Activated T-cell treated with anti-CD3 and anti-CD28 coated beads, Interleukin-2, amount 50 U/mL, for 72 hours (primary cell): ENCODE results near the gene SNCB. TPM values are rescaled to one million over a fixed set of nuclear protein-coding genes. Genes with fewer than 3 reads are reported as not detected.

Experiments used
- ATAC-seq, 2 donors: fragments of 150-1000 bp; cut with Tn5 transposase; replicated peaks in 1 of 2; 2 replicates each; pipeline ENCODE4 v1.10.0; 2021; ENCODE audit warnings: moderate library complexity in 2 of 2, mild to moderate bottlenecking in 1 of 2
- DNase-seq, 2 donors: peaks; one replicate each; pipeline ENCODE4 v3.0.0; 2021 to 2022; ENCODE audit warnings: mixed read lengths in 1 of 2
- H3K27ac Mint-ChIP-seq: one replicate; pipeline ENCODE4 v1.8.0; 2022; ENCODE audit warnings: mild to moderate bottlenecking, moderate library complexity, mixed read lengths
- H3K27me3 Mint-ChIP-seq: one replicate; pipeline ENCODE4 v1.8.0; 2022; ENCODE audit warnings: low read depth, mixed read lengths
- H3K36me3 Mint-ChIP-seq, 2 donors: one replicate each; pipeline ENCODE4 v1.8.0; 2022; ENCODE audit warnings: mixed read lengths in 2 of 2, mild to moderate bottlenecking in 1 of 2; ENCODE audit not compliant: insufficient read depth in 2 of 2
- H3K4me1 Mint-ChIP-seq: one replicate; pipeline ENCODE4 v1.8.0; 2022; ENCODE audit warnings: low read depth, mixed read lengths
- H3K4me3 Mint-ChIP-seq, 2 donors: one replicate each; pipeline ENCODE4 v1.8.0; 2022; ENCODE audit warnings: mild to moderate bottlenecking in 2 of 2, mixed read lengths in 2 of 2, moderate library complexity in 2 of 2
- H3K9me3 Mint-ChIP-seq, 2 donors: one replicate each; pipeline ENCODE4 v1.8.0; 2022; ENCODE audit warnings: mixed read lengths in 2 of 2
- total RNA-seq, 2 donors: library from RNA; stranded (reverse); gene quantifications; one replicate each; pipeline ENCODE4 v1.2.3, GENCODE V29; 2022

SNCB gene
- total RNA-seq, 2 donors from 2014 or later, result 0.81 TPM; not detected in 1

- no peak for ATAC-seq
- Mint-ChIP-seq H3K4me1 (peaks cover 42% of the 10 kb centered on the region), H3K4me3 (peak overlapping the region; percentile 90 to 92), H3K27me3 (peaks cover 5% of the 10 kb centered on the region), H3K36me3 (no peaks in the 10 kb centered on the region), H3K9me3 (no peaks in the 10 kb centered on the region), H3K27ac (peak overlapping the region; percentile 17)
- no peak for DNase-seq
Observed at GRCh38 chr5:176646049-176646706, 15.8 kb upstream of the SNCB start.

GRCh38 chr5:176644878-176645670 lies 14.7 kb upstream of the SNCB start:
- H3K4me1 Mint-ChIP-seq, result peaks cover 32% of the 10 kb centered on the region
- no peaks in the 10 kb centered on the region for H3K36me3 Mint-ChIP-seq
- ATAC-seq (no peak), DNase-seq (no peak)
- no peaks in the 10 kb centered on the region for H3K9me3 Mint-ChIP-seq
- no peak overlapping the region for H3K4me3 Mint-ChIP-seq
- peaks cover 2% of the 10 kb centered on the region for H3K27me3 Mint-ChIP-seq
- no peak overlapping the region for H3K27ac Mint-ChIP-seq

DNA sequence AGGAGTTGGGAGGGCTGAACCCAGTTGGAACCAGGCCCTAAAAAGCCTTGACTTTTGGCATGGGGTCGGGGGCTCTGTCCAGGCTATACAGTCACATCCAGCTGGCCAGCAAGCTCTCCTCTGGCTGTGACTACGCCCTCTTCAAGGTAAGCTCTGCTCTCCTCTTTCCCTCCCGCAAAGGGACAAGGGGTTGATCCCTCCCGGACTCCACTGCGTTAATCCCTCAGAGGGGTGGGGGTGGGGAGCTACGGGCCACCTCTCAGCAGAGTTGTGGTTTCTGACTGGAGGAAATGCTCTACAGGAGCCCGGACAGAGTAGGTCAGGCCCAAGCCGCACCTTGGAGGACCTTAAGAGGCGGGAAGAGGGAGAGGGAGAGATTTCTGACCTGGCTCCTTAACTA lies 14.0 kb upstream of the SNCB start:
- ATAC-seq (no peak), DNase-seq (no peak)
- Mint-ChIP-seq H3K27ac (no peak overlapping the region), H3K4me1 (peaks cover 27% of the 10 kb centered on the region), H3K9me3 (no peaks in the 10 kb centered on the region), H3K4me3 (no peak overlapping the region), H3K27me3 (no peaks in the 10 kb centered on the region), H3K36me3 (no peaks in the 10 kb centered on the region)

GRCh38 chr5:176643491-176644219 lies 13.3 kb upstream of the SNCB start:
- peaks cover 20% of the 10 kb centered on the region for H3K4me1 Mint-ChIP-seq
- H3K9me3 Mint-ChIP-seq, result no peaks in the 10 kb centered on the region
- H3K36me3 Mint-ChIP-seq, result no peaks in the 10 kb centered on the region
- DNase-seq (no peak), ATAC-seq (no peak)
- H3K27me3 Mint-ChIP-seq, result no peaks in the 10 kb centered on the region
- no peak overlapping the region for H3K27ac Mint-ChIP-seq
- no peak overlapping the region for H3K4me3 Mint-ChIP-seq

DNA sequence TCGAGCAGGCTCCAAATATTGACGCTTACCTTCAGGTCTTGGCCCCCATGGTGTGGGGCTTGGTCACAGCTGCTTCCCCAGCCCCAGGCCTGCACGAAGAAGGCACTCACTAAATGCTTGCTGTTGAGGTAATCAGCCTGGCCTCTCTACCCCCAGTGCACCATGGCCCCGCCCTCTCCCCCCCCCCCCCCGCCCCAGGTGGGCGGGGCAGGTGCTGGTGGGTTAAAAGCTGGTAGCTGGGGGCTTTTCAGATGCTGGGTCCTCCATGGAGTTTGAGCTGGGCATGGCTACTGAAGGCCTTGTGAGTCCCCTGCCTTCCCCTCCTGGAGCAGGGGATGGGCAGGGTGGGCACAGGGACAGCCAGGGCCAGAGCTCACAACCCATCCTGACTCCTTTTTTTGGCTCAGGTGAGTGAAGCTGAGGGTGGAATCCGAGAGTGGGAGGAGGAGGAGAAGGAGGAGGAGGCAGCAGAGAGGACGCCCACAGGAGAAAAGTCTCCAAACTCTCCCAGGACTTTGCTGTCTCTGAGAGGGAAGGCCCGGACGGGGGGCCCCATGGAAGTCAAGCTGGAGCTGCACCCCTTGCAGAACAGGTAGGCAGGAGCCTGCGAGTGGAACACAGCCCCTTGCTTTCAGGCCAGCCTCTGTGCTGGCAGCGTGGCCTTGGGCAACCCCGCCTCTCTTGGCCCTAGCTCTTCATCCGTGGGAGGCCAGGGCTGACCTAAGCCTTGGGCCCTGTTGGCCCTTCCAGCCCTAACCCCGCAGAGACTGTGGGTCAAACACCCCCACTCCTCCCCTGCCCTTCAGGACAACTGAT lies 12.5 kb upstream of the SNCB start:
- Mint-ChIP-seq H3K4me3 (no peak overlapping the region), H3K4me1 (peaks cover 14% of the 10 kb centered on the region), H3K36me3 (no peaks in the 10 kb centered on the region), H3K9me3 (no peaks in the 10 kb centered on the region), H3K27ac (no peak overlapping the region), H3K27me3 (peaks cover 6% of the 10 kb centered on the region)
- ATAC-seq (no peak), DNase-seq (no peak)

DNA sequence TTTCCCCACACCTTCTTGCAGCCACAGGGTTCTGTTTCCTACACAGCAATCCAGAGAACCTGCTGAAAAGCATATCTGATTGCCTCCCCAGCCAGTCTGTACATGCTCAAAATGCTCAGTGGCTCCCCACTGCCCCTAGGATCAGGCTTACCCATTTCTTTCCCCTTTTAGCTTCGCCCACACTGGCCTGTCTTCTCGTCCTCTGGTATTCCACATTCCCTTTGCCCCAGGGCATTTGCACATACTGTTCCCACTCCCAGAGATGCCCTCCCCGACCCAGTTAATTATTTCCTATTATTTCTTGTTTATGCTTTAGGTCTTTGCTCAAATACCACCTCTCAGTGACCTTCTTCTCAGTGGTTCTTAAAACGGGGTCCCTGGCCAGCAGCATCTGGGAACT lies 10.3 kb upstream of the SNCB start:
- no peaks in the 10 kb centered on the region for H3K9me3 Mint-ChIP-seq
- H3K27ac Mint-ChIP-seq, result no peak overlapping the region
- DNase-seq, result no peak
- ATAC-seq, result no peak
- no peak overlapping the region for H3K4me3 Mint-ChIP-seq
- no peaks in the 10 kb centered on the region for H3K4me1 Mint-ChIP-seq
- no peaks in the 10 kb centered on the region for H3K36me3 Mint-ChIP-seq
- H3K27me3 Mint-ChIP-seq, result peaks cover 20% of the 10 kb centered on the region

- H3K4me3 Mint-ChIP-seq, result no peak overlapping the region
- peaks cover 27% of the 10 kb centered on the region for H3K27me3 Mint-ChIP-seq
- no peaks in the 10 kb centered on the region for H3K36me3 Mint-ChIP-seq
- DNase-seq, result no peak
- H3K9me3 Mint-ChIP-seq, result no peaks in the 10 kb centered on the region
- H3K4me1 Mint-ChIP-seq, result no peaks in the 10 kb centered on the region
- H3K27ac Mint-ChIP-seq, result no peak overlapping the region
- no peak for ATAC-seq
Observed at GRCh38 chr5:176639981-176640380, 9.6 kb upstream of the SNCB start.

DNA sequence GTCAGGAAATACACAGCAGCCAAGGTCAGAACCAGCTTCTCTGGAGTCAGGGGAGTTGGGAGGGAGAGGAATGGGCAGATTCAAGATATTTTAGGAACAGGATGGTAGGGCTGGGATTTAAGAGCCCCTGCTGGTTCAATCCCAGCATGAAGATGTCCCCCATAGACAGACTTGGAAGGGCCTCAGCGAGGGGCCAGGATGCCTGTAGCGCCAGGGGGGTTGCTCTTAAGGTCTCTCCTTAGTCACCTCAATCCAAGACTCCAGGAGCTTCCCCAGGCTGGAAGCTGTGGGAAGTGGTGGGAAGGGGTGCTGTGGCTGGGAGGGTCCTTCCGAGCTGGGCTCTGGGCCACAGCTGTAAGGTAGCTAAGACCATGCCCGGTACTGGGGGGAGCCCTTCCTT lies 8.9 kb upstream of the SNCB start:
- Mint-ChIP-seq H3K27ac (no peak overlapping the region), H3K36me3 (no peaks in the 10 kb centered on the region), H3K4me1 (peaks cover under 1% of the 10 kb centered on the region), H3K9me3 (no peaks in the 10 kb centered on the region), H3K4me3 (no peak overlapping the region), H3K27me3 (peaks cover 32% of the 10 kb centered on the region)
- DNase-seq (no peak), ATAC-seq (no peak)

DNA sequence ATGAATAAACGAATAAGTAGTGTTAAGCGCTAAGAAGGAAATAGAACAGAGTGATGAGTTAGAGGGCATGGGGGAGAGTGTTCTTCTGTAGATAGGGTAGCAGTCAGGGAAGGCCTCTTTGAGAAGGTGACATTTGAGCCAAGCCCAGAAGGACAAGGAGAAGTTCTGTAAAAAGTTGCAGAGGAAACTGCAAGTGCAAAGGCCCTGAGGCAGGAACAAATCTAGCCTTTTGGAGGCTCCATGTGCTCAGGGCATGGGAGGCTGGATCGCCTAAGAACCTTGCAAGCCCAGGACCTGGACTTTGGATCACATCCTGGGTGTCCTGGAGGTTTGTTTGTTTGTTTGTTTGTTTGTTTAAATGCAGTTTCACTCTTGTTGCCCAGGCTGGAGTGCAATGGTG lies 8.1 kb upstream of the SNCB start:
- Mint-ChIP-seq H3K9me3 (no peaks in the 10 kb centered on the region), H3K36me3 (no peaks in the 10 kb centered on the region), H3K4me3 (no peak overlapping the region), H3K4me1 (peaks cover 8% of the 10 kb centered on the region), H3K27me3 (peaks cover 40% of the 10 kb centered on the region), H3K27ac (no peak overlapping the region)
- ATAC-seq (no peak), DNase-seq (no peak)

DNA sequence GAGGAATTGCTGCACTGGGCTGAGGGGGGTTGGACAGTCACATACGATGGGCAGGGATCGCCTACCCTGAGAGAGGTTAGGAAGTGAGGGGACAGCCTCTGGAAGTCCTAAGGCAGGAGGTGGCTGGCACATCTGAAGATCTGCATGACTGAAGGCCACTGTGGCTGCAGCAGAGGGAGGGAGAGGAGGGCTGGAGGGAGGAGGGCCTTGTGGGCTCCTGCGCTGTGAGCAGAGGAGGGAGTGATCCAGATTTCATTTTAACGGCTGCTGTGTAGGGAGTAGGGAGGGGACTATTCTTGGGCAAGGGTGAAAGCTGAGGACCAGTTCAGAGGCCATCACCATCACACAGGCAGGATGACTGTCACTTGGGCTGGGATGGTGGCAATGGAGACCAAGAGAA lies 7.2 kb upstream of the SNCB start:
- H3K27me3 Mint-ChIP-seq, result peaks cover 48% of the 10 kb centered on the region
- DNase-seq (no peak), ATAC-seq (no peak)
- H3K36me3 Mint-ChIP-seq, result no peaks in the 10 kb centered on the region
- H3K27ac Mint-ChIP-seq, result no peak overlapping the region
- H3K4me3 Mint-ChIP-seq, result no peak overlapping the region
- H3K9me3 Mint-ChIP-seq, result no peaks in the 10 kb centered on the region
- peaks cover 10% of the 10 kb centered on the region for H3K4me1 Mint-ChIP-seq

DNA sequence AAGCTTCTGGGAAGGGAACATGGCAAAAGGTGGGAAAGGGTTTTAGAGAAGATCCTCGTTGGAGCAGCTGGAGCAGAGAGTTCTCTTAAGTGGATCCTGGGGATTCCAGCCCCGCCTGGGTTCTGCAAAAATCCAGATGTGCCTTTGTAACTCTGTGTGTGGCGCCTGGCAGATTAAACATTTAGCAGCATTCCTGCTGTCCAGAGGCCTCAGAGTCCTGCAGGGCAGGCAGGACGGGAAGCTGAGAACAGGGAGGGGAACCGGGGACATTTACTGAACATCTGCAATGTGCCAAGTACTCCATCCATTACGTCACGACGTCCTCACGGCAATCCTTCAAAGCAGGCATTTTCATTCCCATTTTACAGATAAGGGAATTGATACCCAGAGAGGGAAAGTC lies 6.1 kb upstream of the SNCB start:
- peaks cover 59% of the 10 kb centered on the region for H3K27me3 Mint-ChIP-seq
- DNase-seq (no peak), ATAC-seq (no peak)
- no peak overlapping the region for H3K4me3 Mint-ChIP-seq
- peaks cover 10% of the 10 kb centered on the region for H3K4me1 Mint-ChIP-seq
- H3K9me3 Mint-ChIP-seq, result no peaks in the 10 kb centered on the region
- H3K36me3 Mint-ChIP-seq, result no peaks in the 10 kb centered on the region
- H3K27ac Mint-ChIP-seq, result no peak overlapping the region

GRCh38 chr5:176633598-176633997 lies 3.3 kb upstream of the SNCB start:
- Mint-ChIP-seq H3K4me1 (peaks cover 17% of the 10 kb centered on the region), H3K9me3 (no peaks in the 10 kb centered on the region), H3K27me3 (peaks cover 81% of the 10 kb centered on the region), H3K4me3 (no peak overlapping the region), H3K27ac (no peak overlapping the region), H3K36me3 (no peaks in the 10 kb centered on the region)
- DNase-seq (no peak), ATAC-seq (no peak)

DNA sequence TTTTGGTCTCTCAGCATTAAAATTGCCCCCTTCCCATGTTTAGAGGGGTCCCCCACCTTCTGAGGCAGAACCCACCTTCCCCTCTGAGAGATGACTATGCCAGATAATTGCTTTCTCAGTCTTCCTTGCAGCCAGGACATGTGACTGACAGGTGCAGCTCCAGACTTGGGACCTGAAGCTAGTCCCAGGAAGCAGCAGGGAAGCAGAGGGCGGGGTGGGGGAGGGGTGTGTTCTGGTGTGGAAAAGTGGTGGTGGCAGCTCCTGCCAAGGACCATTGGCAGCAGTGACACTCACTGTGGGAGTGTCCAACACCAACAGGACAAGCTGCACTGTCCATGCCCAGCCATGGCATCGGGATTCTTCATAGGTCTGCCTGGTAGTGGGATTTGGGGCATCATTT lies 2.4 kb upstream of the SNCB start:
- Mint-ChIP-seq H3K9me3 (no peaks in the 10 kb centered on the region), H3K36me3 (no peaks in the 10 kb centered on the region), H3K4me3 (no peak overlapping the region), H3K4me1 (peaks cover 17% of the 10 kb centered on the region), H3K27ac (no peak overlapping the region), H3K27me3 (peaks cover 81% of the 10 kb centered on the region)
- no peak for ATAC-seq
- DNase-seq, result no peak
